GM23248 (cell line): Measurements from ENCODE around the gene ROS1. TPM values are rescaled to one million over a fixed set of nuclear protein-coding genes. Genes with fewer than 3 reads are reported as not detected.

Source experiments
- DNase-seq: peaks from one replicate; pipeline ENCODE4 v3.0.0-alpha.2; 2015
- H2AFZ ChIP-seq: fragments of 200-600 bp; sonication (generic); 2 replicates; pipeline ENCODE4 v1.6.1; 2016; ENCODE audit warnings: antibody characterized with exemption
- H3F3A ChIP-seq: fragments of 200-600 bp; sonication (generic); 2 replicates; pipeline ENCODE4 v1.6.1; 2016; ENCODE audit warnings: mild to moderate bottlenecking, antibody characterized with exemption, mixed run types; ENCODE audit not compliant: insufficient read depth
- H3K27ac ChIP-seq: fragments of 200-600 bp; sonication (generic); 2 replicates; pipeline ENCODE4 v1.5.1; 2016; ENCODE audit warnings: mild to moderate bottlenecking
- H3K27me3 ChIP-seq: fragments of 200-600 bp; sonication (generic); replicated peaks from 2 replicates; pipeline ENCODE4 v1.6.1; 2016; ENCODE audit warnings: mild to moderate bottlenecking; ENCODE audit not compliant: insufficient read depth
- H3K36me3 ChIP-seq: fragments of 200-600 bp; sonication (generic); 2 replicates; pipeline ENCODE4 v1.6.1; 2016; ENCODE audit warnings: low read depth, mild to moderate bottlenecking
- H3K4me1 ChIP-seq: fragments of 200-600 bp; sonication (generic); 2 replicates; pipeline ENCODE4 v1.6.1; 2016; ENCODE audit warnings: mild to moderate bottlenecking; ENCODE audit not compliant: insufficient read depth
- H3K4me2 ChIP-seq: fragments of 200-600 bp; sonication (generic); one replicate; pipeline ENCODE4 v1.6.1; 2016; ENCODE audit warnings: mild to moderate bottlenecking; ENCODE audit not compliant: unreplicated experiment
- H3K4me3 ChIP-seq: fragments of 200-600 bp; sonication (generic); 2 replicates; pipeline ENCODE4 v1.5.1; 2016; ENCODE audit warnings: mild to moderate bottlenecking
- H3K79me2 ChIP-seq: fragments of 200-600 bp; sonication (generic); 2 replicates; pipeline ENCODE4 v1.6.1; 2016; ENCODE audit warnings: mild to moderate bottlenecking; ENCODE audit not compliant: insufficient read depth
- H3K9ac ChIP-seq: fragments of 200-600 bp; sonication (generic); 2 replicates; pipeline ENCODE4 v1.6.1; 2016; ENCODE audit warnings: mild to moderate bottlenecking
- H3K9me2 ChIP-seq: fragments of 200-600 bp; sonication (generic); 2 replicates; pipeline ENCODE4 v1.6.1; 2016; ENCODE audit warnings: mixed run types, mild to moderate bottlenecking, moderate library complexity; ENCODE audit not compliant: insufficient read depth
- H3K9me3 ChIP-seq: fragments of 200-600 bp; sonication (generic); one replicate; pipeline ENCODE4 v1.6.1; 2017; ENCODE audit warnings: low read depth
- H4K20me1 ChIP-seq: fragments of 200-600 bp; sonication (generic); 2 replicates; pipeline ENCODE4 v1.6.0; 2016; ENCODE audit not compliant: insufficient read depth
- EZH2 ChIP-seq: fragments of 200-600 bp; sonication (generic); IDR thresholded peaks from 2 replicates; pipeline ENCODE4 v1.6.1; 2018; ENCODE audit warnings: antibody characterized with exemption, mild to moderate bottlenecking; ENCODE audit not compliant: insufficient read depth, poor library complexity, severe bottlenecking
- EZH2phosphoT487 ChIP-seq: fragments of 200-600 bp; sonication (generic); IDR thresholded peaks from 2 replicates; pipeline ENCODE4 v1.6.1; 2018; ENCODE audit warnings: antibody characterized with exemption, moderate library complexity, mild to moderate bottlenecking, low read depth; ENCODE audit not compliant: insufficient read depth
- WGBS, 2 experiments: methylation state at CpG; one replicate each; pipeline ENCODE4 v1.1.6; 2015 to 2017; ENCODE audit warnings: low lambda C conversion rate in 2 of 2, low coverage in 1 of 2; ENCODE audit errors: missing lambda C conversion rate in 2 of 2; 5-methylcytosine and 5-hydroxymethylcytosine counted together
- in situ Hi-C: fragments of 300-500 bp; cut with MboI; formaldehyde crosslinking; loops from 2 replicates; pipeline ENCODE4 v1.15.0; 2020
- polyA plus RNA-seq: library from polyadenylated mRNA; unstranded; fragments of >200 nt; fragmentation: Nextera tagmentation; extraction: Ambion mirVana; gene quantifications from 2 replicates; pipeline ENCODE4 v1.2.1, GENCODE V29; 2016
- total RNA-seq: library from RNA; depleted of rRNA; stranded (reverse); fragments of >200 nt; shearing (Covaris generic); gene quantifications from 2 replicates; pipeline ENCODE4 v1.2.3, GENCODE V29; 2014

The ROS1 gene
- total and polyA plus RNA-seq, 2 experiments from 2014 or later, result 0.20 to 0.43 TPM

DNA sequence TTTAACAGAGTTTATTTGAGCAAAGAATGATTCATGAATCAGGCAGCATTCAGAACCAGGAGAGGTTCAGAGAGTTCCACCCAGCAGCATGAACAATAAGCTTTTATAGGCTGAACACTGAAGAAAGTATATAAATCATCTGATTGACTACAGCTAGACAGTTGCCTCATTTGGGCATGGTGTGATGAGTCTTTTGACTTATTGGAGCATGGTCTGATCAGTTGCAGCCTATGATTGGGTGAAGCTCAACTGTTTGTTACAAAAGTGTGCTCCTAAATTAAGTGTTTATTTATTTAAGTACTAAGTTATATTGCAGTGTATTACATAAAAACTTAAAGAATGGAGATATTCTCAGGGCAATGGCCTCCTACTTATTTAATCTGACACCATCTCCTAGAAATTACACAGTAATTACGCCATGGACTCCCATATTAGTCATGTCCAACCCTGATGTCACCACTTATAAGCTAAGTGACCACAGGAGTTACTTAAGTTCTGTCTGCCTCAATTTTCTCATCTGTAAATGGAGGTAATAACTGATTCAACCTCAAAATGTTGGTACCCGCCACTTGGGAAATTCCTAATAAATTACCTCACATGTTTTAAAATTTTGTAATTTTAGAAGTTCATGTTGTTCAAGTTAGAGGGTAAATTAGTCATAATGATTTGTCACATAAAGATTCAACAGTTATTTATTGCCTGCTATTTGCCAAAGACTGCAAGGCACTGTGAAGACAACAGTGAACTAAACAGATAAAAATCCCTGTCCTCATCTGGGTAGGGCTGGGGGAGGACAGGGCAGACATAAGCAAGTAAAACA, 15.2 kb upstream of the ROS1 start:
- no peaks in the 10 kb centered on the region for H3K36me3 ChIP-seq
- no peaks in the 10 kb centered on the region for H3K27me3 ChIP-seq
- H3K4me2 ChIP-seq, result peak overlapping the region; percentile 78
- no peaks in the 10 kb centered on the region for H3K9me3 ChIP-seq
- H2AFZ ChIP-seq, result no peak overlapping the region
- no peaks in the 10 kb centered on the region for H3K79me2 ChIP-seq
- peak overlapping the region; percentile 80 for H3K27ac ChIP-seq
- peaks cover 40% of the 10 kb centered on the region for H3F3A ChIP-seq
- peak; percentile 98 for DNase-seq
- no peaks in the 10 kb centered on the region for H4K20me1 ChIP-seq
- TF ChIP-seq EZH2, result no peak
- peak; percentile 93 for TF ChIP-seq EZH2phosphoT487
- in situ Hi-C loops, result no loop called here
- 0 to 3% methylated on average over 2 of the region's 2 CpGs for WGBS, 2 experiments
- H3K9ac ChIP-seq, result peak overlapping the region; percentile 45
- peaks cover 46% of the 10 kb centered on the region for H3K4me1 ChIP-seq
- H3K9me2 ChIP-seq, result no peaks in the 10 kb centered on the region
- peak overlapping the region; percentile 15; the same call in 1 of the 2 replicates for H3K4me3 ChIP-seq

DNA sequence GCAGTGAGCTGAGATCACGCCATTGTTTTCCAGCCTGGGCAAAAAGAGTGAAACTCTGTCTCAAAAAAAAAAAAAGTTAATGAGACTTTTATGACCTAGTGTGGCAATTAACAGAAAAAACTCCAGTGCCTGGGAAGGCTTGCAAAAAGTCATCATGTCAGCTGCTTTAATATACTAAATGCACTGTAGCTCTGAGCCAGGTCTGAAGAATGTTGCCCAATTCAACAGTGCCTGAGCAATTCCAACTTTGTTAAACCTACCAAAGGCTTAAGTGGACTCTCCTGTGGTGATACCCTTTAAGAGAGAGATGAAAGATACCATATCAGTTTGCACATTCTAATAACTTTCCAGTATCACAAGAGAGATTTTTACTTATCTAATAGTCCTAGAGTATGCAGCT, 6.5 kb upstream of the ROS1 start:
- Histone ChIP-seq H4K20me1 (no peaks in the 10 kb centered on the region), H3K27me3 (no peaks in the 10 kb centered on the region), H3F3A (no peaks in the 10 kb centered on the region), H3K4me3 (no peak overlapping the region), H3K4me1 (peaks cover 14% of the 10 kb centered on the region), H3K9ac (no peak overlapping the region), H3K9me2 (no peaks in the 10 kb centered on the region), H3K79me2 (no peaks in the 10 kb centered on the region), H2AFZ (no peak overlapping the region), H3K36me3 (no peaks in the 10 kb centered on the region), H3K27ac (no peak overlapping the region), H3K4me2 (no peak overlapping the region), H3K9me3 (no peaks in the 10 kb centered on the region)
- TF ChIP-seq EZH2phosphoT487 (no peak), EZH2 (no peak)
- DNase-seq, result peak; percentile 27
- in situ Hi-C loops, result no loop called here
- 81 to 100% methylated on average over 1 of the region's 1 CpG for WGBS, 2 experiments

DNA sequence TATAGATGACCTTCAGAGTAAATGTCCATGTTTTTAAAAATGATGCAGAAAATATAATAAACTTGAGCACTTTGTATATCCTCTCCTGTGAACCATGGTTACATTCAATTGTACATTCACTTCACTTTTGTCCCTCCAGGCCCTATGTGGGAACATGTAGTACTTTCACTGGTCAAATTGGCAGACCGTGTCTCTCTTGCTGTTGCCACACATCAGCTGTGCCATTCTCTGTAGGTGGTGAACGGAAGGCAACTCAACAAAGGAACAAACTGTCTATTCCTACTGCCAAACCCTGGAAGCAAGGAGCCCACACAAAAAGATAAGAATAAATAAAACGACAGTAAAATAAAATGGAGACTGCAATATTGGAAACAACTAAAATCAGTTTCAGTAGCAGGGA, 2.0 kb downstream of the ROS1 start:
- in situ Hi-C loops, result no loop called here
- Histone ChIP-seq H3F3A (no peaks in the 10 kb centered on the region), H4K20me1 (no peaks in the 10 kb centered on the region), H2AFZ (no peak overlapping the region), H3K4me1 (no peaks in the 10 kb centered on the region), H3K9me2 (no peaks in the 10 kb centered on the region), H3K27ac (no peak overlapping the region), H3K79me2 (no peaks in the 10 kb centered on the region), H3K4me3 (no peak overlapping the region), H3K36me3 (no peaks in the 10 kb centered on the region), H3K4me2 (no peak overlapping the region), H3K9ac (no peak overlapping the region), H3K9me3 (no peaks in the 10 kb centered on the region), H3K27me3 (no peaks in the 10 kb centered on the region)
- TF ChIP-seq EZH2phosphoT487, result no peak
- WGBS, 2 experiments, result 81 to 90% methylated on average over 3 of the region's 3 CpGs
- no peak for DNase-seq

DNA sequence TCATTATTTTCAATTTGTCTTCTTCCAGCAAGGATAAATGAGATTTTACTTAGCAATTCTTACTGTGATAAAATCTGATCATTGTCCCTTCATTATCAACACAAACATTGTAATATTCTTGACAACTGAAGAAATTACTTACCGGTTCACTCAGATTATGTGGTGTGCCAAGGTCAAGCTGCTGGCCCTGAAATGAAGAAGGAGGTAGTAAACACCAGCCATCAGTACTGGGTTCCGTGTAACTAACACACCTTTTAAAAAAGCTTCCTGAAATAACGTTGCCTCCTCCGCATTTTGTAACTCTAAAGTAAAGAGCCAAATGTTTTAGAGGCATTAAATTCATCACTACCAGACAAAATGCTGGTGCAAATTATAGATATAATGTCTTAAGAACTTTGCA, 7.4 kb downstream of the ROS1 start:
- H4K20me1 ChIP-seq, result no peaks in the 10 kb centered on the region
- H3K4me2 ChIP-seq, result no peak overlapping the region
- no peak for DNase-seq
- no peaks in the 10 kb centered on the region for H3K9me3 ChIP-seq
- no peak overlapping the region for H3K4me3 ChIP-seq
- no peak for TF ChIP-seq EZH2
- no peak for TF ChIP-seq EZH2phosphoT487
- H3K36me3 ChIP-seq, result no peaks in the 10 kb centered on the region
- H3K27me3 ChIP-seq, result no peaks in the 10 kb centered on the region
- H3K79me2 ChIP-seq, result no peaks in the 10 kb centered on the region
- H3F3A ChIP-seq, result no peaks in the 10 kb centered on the region
- in situ Hi-C loops, result no loop called here
- 0 out of 2 replicates have a peak, but pooled peaks cover 4% of the 10 kb centered on the region for H3K4me1 ChIP-seq
- no peak overlapping the region for H2AFZ ChIP-seq
- no peak overlapping the region for H3K9ac ChIP-seq
- no peaks in the 10 kb centered on the region for H3K9me2 ChIP-seq
- 59 to 69% methylated on average over 4 of the region's 4 CpGs for WGBS, 2 experiments
- H3K27ac ChIP-seq, result no peak overlapping the region
